Measurements from ENCODE around the gene ZNF280D.

- TF ChIP-seq CTCF (IDR thresholded peaks at IDR 0.05; ENCODE audit: poor library complexity, severe bottlenecking) (no peak), EZH2 (IDR thresholded peaks at IDR 0.05; ENCODE audit: borderline replicate concordance, insufficient read depth, low read length, poor library complexity, severe bottlenecking) (no peak), TAF1 (IDR thresholded peaks at IDR 0.05; ENCODE audit: low read depth) (no peak)
These were observed 11.7 kb upstream of the ZNF280D start for GRCh38 chr15:56744701-56745683.
